Panc1 (cell line): ENCODE measurements around the gene SMARCAD1. TPM values are rescaled to one million over a fixed set of nuclear protein-coding genes. Genes with fewer than 3 reads are reported as not detected.

ENCODE experiments used
- ATAC-seq: fragments of 200-7000 bp; cut with Tn5 transposase; 2 replicates; pipeline ENCODE4 v1.9.1; 2020; ENCODE audit warnings: mild to moderate bottlenecking, moderate library complexity
- BruUV-seq: library from RNA; stranded (reverse); fragments of 400-500 nt; replicated peaks from 2 replicates; lab custom pipeline; 2021; lab: Mats Ljungman, UMichigan
- CTCF ChIA-PET: fragments of 300-600 bp; sonication (Branson Sonifier 250); formaldehyde crosslinking; loops from one replicate; lab custom pipeline; 2022; ENCODE audit warnings: antibody characterized with exemption; lab: Charles Lee
- POLR2A ChIA-PET: fragments of 300-600 bp; sonication (Branson Sonifier 250); formaldehyde crosslinking; loops from one replicate; lab custom pipeline; 2022; ENCODE audit warnings: antibody characterized with exemption; lab: Charles Lee
- DNase-seq: peaks from one replicate; pipeline ENCODE4 v3.0.0-alpha.2; 2010; ENCODE audit warnings: low read depth, low spot score
- H3K27ac ChIP-seq: 2 replicates; pipeline ENCODE4 v1.5.1; 2011; ENCODE audit warnings: mild to moderate bottlenecking, low read length, inconsistent platforms
- H3K27me3 ChIP-seq: fragments of 200-500 bp; sonication (Bioruptor generic); 2 replicates; pipeline ENCODE4 v1.6.0; 2014; ENCODE audit warnings: low read length, inconsistent platforms; ENCODE audit not compliant: control insufficient read depth, insufficient read depth
- H3K36me3 ChIP-seq: fragments of 200-500 bp; sonication (Bioruptor generic); 2 replicates; pipeline ENCODE4 v1.5.1; 2014; ENCODE audit warnings: inconsistent platforms, mild to moderate bottlenecking, low read length, moderate library complexity; ENCODE audit not compliant: control insufficient read depth, insufficient read depth
- H3K4me1 ChIP-seq: 2 replicates; pipeline ENCODE4 v1.5.1; 2011; ENCODE audit warnings: inconsistent platforms, mild to moderate bottlenecking, low read length, moderate library complexity; ENCODE audit not compliant: control insufficient read depth, insufficient read depth
- H3K4me3 ChIP-seq, 2 experiments: 2 replicates each; pipeline ENCODE4 v1.5.1; 2011 to 2012; ENCODE audit warnings: low read depth in 2 of 2, low read length in 2 of 2, mild to moderate bottlenecking in 2 of 2, inconsistent platforms in 1 of 2, moderate library complexity in 1 of 2
- H3K9me3 ChIP-seq: fragments of 200-500 bp; sonication (Bioruptor generic); 2 replicates; pipeline ENCODE4 v1.5.1; 2014; ENCODE audit warnings: low read depth, mild to moderate bottlenecking, inconsistent platforms, low read length, moderate library complexity; ENCODE audit not compliant: control insufficient read depth, insufficient read depth
- CTCF ChIP-seq: fragments of 450-650 bp; IDR thresholded peaks from 2 replicates; pipeline ENCODE4 v1.5.1; 2017; ENCODE audit warnings: mild to moderate bottlenecking
- POLR2AphosphoS5 ChIP-seq: IDR thresholded peaks from 2 replicates; pipeline ENCODE4 v1.6.1; 2012; ENCODE audit warnings: mild to moderate bottlenecking, low read depth, low read length, moderate library complexity
- SIN3A ChIP-seq: IDR thresholded peaks from 2 replicates; pipeline ENCODE4 v1.6.1; 2012; ENCODE audit warnings: low read depth, mild to moderate bottlenecking, low read length, moderate library complexity, borderline replicate concordance; ENCODE audit not compliant: insufficient read depth
- TCF7L2 ChIP-seq: IDR thresholded peaks from 2 replicates; pipeline ENCODE4 v1.6.1; 2011; ENCODE audit warnings: mild to moderate bottlenecking, low read depth, low read length, inconsistent platforms
- in situ Hi-C: cut with HindIII; loops from 2 replicates; pipeline ENCODE4 v1.10.0; 2016; ENCODE audit warnings: low sequenced_read_pairs, low pct_unique_long_range_greater_than_20kb
- intact Hi-C: fragments of 100-400 bp; cut with micrococcal nuclease; formaldehyde crosslinking; loops from one replicate; pipeline ENCODE4 v1.10.0; 2022; ENCODE audit not compliant: unreplicated experiment
- total RNA-seq: library from RNA; stranded (reverse); gene quantifications from one replicate; pipeline ENCODE4 v1.2.1, GENCODE V29; 2021; ENCODE audit not compliant: unreplicated experiment
- TF ChIP-seq, protein P1 (sequence below), 2 experiments: IDR thresholded peaks; 2 replicates each; pipeline ENCODE4 v1.6.1; 2011 to 2012; ENCODE audit warnings: low read depth in 2 of 2, control low read depth in 1 of 2, low read length in 1 of 2, mild to moderate bottlenecking in 1 of 2, moderate library complexity in 1 of 2; ENCODE audit not compliant: insufficient read depth in 1 of 2

SMARCAD1 gene
- total RNA-seq, 1 experiment from 2014 or later, result 20.7 TPM

DNA sequence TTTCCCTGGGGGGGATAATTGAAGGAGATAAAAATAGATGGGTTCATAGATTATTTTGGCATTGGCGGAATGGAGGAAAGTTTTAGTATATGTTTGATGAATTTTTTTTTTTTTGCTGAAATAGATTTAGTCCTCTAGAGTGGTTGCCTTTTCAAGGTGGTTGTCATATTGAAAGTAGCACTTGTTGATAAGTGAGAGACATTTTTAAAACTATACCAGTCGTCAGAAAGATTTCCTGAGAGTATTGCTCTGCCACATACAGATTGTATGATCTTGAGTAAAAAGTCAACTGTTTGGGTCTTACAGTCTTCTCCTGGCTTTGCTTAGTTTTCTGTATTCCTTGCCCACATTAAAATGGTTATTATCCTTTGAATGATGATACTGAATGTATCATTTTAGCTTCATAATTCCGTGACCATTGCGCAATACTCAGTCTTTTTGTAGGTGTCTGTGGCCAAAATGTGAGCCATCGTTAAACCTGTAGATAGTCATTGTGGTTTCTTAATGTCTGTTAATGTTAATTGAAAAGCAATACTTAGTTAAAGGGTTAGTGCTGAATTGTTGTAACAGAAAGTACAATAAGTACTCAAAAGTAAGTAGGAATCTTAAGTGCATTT, 7.1 kb downstream of the SMARCAD1 start:
- in situ Hi-C loops, result no loop called here
- ChIA-PET CTCF (no interaction called here), POLR2A (no interaction called here)
- no TSS peak for BruUV-seq
- intact Hi-C loops, result loop anchor here (5.0 kb wide), 1 partner anchor 363 kb away; no protein-coding TSS in a partner anchor
- no peak overlapping the region for H3K4me3 ChIP-seq
- no peak for TF ChIP-seq CTCF
- TF ChIP-seq, protein P1, sequence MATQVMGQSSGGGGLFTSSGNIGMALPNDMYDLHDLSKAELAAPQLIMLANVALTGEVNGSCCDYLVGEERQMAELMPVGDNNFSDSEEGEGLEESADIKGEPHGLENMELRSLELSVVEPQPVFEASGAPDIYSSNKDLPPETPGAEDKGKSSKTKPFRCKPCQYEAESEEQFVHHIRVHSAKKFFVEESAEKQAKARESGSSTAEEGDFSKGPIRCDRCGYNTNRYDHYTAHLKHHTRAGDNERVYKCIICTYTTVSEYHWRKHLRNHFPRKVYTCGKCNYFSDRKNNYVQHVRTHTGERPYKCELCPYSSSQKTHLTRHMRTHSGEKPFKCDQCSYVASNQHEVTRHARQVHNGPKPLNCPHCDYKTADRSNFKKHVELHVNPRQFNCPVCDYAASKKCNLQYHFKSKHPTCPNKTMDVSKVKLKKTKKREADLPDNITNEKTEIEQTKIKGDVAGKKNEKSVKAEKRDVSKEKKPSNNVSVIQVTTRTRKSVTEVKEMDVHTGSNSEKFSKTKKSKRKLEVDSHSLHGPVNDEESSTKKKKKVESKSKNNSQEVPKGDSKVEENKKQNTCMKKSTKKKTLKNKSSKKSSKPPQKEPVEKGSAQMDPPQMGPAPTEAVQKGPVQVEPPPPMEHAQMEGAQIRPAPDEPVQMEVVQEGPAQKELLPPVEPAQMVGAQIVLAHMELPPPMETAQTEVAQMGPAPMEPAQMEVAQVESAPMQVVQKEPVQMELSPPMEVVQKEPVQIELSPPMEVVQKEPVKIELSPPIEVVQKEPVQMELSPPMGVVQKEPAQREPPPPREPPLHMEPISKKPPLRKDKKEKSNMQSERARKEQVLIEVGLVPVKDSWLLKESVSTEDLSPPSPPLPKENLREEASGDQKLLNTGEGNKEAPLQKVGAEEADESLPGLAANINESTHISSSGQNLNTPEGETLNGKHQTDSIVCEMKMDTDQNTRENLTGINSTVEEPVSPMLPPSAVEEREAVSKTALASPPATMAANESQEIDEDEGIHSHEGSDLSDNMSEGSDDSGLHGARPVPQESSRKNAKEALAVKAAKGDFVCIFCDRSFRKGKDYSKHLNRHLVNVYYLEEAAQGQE (IDR thresholded peaks at IDR 0.05; ENCODE audit: insufficient read depth in 1 of 2, low read depth in 2 of 2, low read length in 1 of 2), result no peak
- no peak for TF ChIP-seq TCF7L2
- no peak for TF ChIP-seq SIN3A
- no peak for TF ChIP-seq POLR2AphosphoS5
- H3K36me3 ChIP-seq, result peaks cover 13% of the 10 kb centered on the region; the same call in 1 of the 2 replicates
- no peak for DNase-seq
- no peaks in the 10 kb centered on the region for H3K9me3 ChIP-seq
- H3K27me3 ChIP-seq, result no peaks in the 10 kb centered on the region
- no peak overlapping the region for H3K27ac ChIP-seq
- peaks cover under 1% of the 10 kb centered on the region; the same call in 1 of the 2 replicates for H3K4me1 ChIP-seq
- no peak for ATAC-seq

- H3K4me3 ChIP-seq, result no peak overlapping the region
- H3K27me3 ChIP-seq, result no peaks in the 10 kb centered on the region
- H3K9me3 ChIP-seq, result no peaks in the 10 kb centered on the region
- TF ChIP-seq TCF7L2, result no peak
- TF ChIP-seq POLR2AphosphoS5, result no peak
- no peak for TF ChIP-seq SIN3A
- TF ChIP-seq CTCF, result no peak
- H3K27ac ChIP-seq, result no peak overlapping the region
- no TSS peak for BruUV-seq
- ChIA-PET POLR2A (no interaction called here), CTCF (no interaction called here)
- DNase-seq (no peak), ATAC-seq (no peak)
- H3K36me3 ChIP-seq, result peaks cover 11% of the 10 kb centered on the region; the same call in 1 of the 2 replicates
- in situ Hi-C loops (no loop called here), intact Hi-C loops (no loop called here)
- H3K4me1 ChIP-seq, result no peaks in the 10 kb centered on the region
These were observed 8.7 kb downstream of the SMARCAD1 start for GRCh38 chr4:94216394-94216793.
